Tibial nerve (tissue), 4 donors: ENCODE measurements around the gene AAK1. TPM values are rescaled to one million over a fixed set of nuclear protein-coding genes. Genes with fewer than 3 reads are reported as not detected.

Experiments
- DNase-seq, 2 donors: peaks; one replicate each; pipeline ENCODE4 v3.0.0-alpha.2; 2019; ENCODE audit warnings: low spot score in 2 of 2
- H3K27ac ChIP-seq, 4 donors: fragments of 200-600 bp; sonication (generic) in 3 of 4; one replicate each; pipeline ENCODE4 v1.5.1; 2017 to 2019; ENCODE audit warnings: mild to moderate bottlenecking in 1 of 4
- H3K27me3 ChIP-seq, 2 donors: fragments of 200-600 bp; sonication (generic) in 1 of 2; one replicate each; pipeline versions ENCODE4 v1.5.1 to v1.6.0; 2017 to 2019
- H3K36me3 ChIP-seq, 3 donors: fragments of 200-600 bp; sonication (generic); one replicate each; pipeline ENCODE4 v1.5.1; 2018 to 2019
- H3K4me1 ChIP-seq, 4 donors: fragments of 200-600 bp; sonication (generic) in 3 of 4; one replicate each; pipeline ENCODE4 v1.5.1; 2017 to 2019
- H3K4me3 ChIP-seq, 4 donors: fragments of 200-600 bp; sonication (generic) in 3 of 4; one replicate each; pipeline ENCODE4 v1.5.1; 2017 to 2019; ENCODE audit warnings: mild to moderate bottlenecking in 1 of 4, moderate library complexity in 1 of 4
- H3K9me3 ChIP-seq, 4 donors: fragments of 200-600 bp; sonication (generic) in 3 of 4; one replicate each; pipeline ENCODE4 v1.5.1; 2017 to 2019
- EP300 ChIP-seq, 2 donors: sonication (generic); formaldehyde crosslinking; IDR thresholded peaks; one replicate each; pipeline ENCODE4 v1.6.1; 2017; ENCODE audit warnings: antibody characterized with exemption in 2 of 2, mild to moderate bottlenecking in 1 of 2
- POLR2A ChIP-seq, 2 donors: fragments of 450-650 bp; IDR thresholded peaks; one replicate each; pipeline ENCODE4 v1.6.1; 2017; ENCODE audit warnings: antibody characterized with exemption in 2 of 2, mild to moderate bottlenecking in 2 of 2, moderate library complexity in 2 of 2
- WGBS, 2 donors: methylation state at CpG; one replicate each; pipeline ENCODE4 v1.1.5; 2018; 5-methylcytosine and 5-hydroxymethylcytosine counted together
- total RNA-seq, 4 donors: library from RNA; depleted of rRNA; stranded (reverse); fragments of >200 nt; gene quantifications; one replicate each; pipeline ENCODE4 v1.1.0, GENCODE V29; 2016
- TF ChIP-seq, protein P1 (sequence below), 5 experiments: fragments of 200-600 bp in 3 of 5; fragments of 450-650 bp in 2 of 5; sonication (generic) in 3 of 5; IDR thresholded peaks; one replicate each; pipeline ENCODE4 v1.5.1; 2016 to 2019; ENCODE audit warnings: antibody characterized with exemption in 5 of 5, mild to moderate bottlenecking in 3 of 5, moderate library complexity in 2 of 5

The AAK1 gene
- total RNA-seq, 4 donors from 2014 or later: 29.2 to 70.5 (median 44.5) TPM

DNA sequence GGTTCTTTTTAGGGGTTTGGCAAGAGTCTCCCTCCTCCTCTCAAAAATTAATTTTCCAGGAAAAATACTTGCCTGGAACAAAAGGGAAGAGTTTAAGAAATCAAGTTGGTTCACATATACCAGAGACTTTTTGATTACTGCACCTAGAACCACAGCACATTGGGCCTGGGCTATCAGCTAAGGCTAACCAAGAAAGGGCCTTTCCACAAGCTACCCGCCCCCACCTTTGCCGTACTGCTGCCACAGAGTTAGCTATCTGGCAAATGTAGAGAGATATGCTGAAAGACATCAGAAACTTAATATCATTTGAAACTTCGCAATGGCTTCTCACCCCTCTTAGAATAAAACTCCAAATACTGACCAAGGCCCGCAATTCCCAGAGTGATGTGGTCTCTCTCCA is 76.9 kb downstream of the AAK1 start:
- 95 to 97% methylated on average over 4 of the region's 4 CpGs for WGBS, 2 donors
- Histone ChIP-seq H3K9me3 (no peaks in the 10 kb centered on the region), H3K4me3 (no peak overlapping the region), H3K36me3 (no peaks in the 10 kb centered on the region), H3K27me3 (no peaks in the 10 kb centered on the region), H3K4me1 (peaks cover 0 to 30% (median 2%) of the 10 kb centered on the region in 4 donors), H3K27ac (no peak overlapping the region)
- TF ChIP-seq, protein P1, sequence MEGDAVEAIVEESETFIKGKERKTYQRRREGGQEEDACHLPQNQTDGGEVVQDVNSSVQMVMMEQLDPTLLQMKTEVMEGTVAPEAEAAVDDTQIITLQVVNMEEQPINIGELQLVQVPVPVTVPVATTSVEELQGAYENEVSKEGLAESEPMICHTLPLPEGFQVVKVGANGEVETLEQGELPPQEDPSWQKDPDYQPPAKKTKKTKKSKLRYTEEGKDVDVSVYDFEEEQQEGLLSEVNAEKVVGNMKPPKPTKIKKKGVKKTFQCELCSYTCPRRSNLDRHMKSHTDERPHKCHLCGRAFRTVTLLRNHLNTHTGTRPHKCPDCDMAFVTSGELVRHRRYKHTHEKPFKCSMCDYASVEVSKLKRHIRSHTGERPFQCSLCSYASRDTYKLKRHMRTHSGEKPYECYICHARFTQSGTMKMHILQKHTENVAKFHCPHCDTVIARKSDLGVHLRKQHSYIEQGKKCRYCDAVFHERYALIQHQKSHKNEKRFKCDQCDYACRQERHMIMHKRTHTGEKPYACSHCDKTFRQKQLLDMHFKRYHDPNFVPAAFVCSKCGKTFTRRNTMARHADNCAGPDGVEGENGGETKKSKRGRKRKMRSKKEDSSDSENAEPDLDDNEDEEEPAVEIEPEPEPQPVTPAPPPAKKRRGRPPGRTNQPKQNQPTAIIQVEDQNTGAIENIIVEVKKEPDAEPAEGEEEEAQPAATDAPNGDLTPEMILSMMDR (IDR thresholded peaks at IDR 0.05): no peak
- TF ChIP-seq POLR2A (IDR thresholded peaks at IDR 0.05) (no peak), EP300 (IDR thresholded peaks at IDR 0.05) (no peak)
- no peak for DNase-seq

GRCh38 chr2:69565431-69565839 is 78.1 kb downstream of the AAK1 start:
- Histone ChIP-seq H3K36me3 (no peaks in the 10 kb centered on the region), H3K4me1 (peaks cover 0 to 22% (median 2%) of the 10 kb centered on the region in 4 donors), H3K27me3 (no peaks in the 10 kb centered on the region), H3K27ac (no peak overlapping the region), H3K9me3 (no peaks in the 10 kb centered on the region), H3K4me3 (no peak overlapping the region)
- TF ChIP-seq, protein P1 (IDR thresholded peaks at IDR 0.05): peak; percentile 36 to 74 (median 44)
- TF ChIP-seq POLR2A (IDR thresholded peaks at IDR 0.05): no peak
- WGBS, 2 donors: 50 to 60% methylated on average over 3 of the region's 3 CpGs
- peak in 1 of 2 donors; percentile 37 for DNase-seq

DNA sequence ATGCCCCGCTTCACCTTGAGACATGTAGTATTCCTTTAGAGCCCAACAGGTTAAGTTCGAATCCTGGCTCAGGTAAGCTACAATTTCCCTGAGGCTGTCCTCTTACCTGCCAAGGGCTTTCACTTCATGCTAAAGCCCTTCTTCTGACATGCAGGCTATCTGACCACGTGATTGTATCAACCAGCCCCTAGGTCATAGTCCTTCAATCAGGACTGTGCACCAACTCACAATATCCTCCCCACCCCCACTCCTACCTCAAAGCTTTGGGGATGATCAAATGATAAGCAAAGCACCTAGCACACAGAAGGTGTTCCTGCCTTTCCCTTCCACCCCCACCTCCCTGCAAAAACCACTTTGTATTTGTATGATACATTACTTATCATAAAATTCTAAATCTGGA is 78.9 kb downstream of the AAK1 start:
- H3K27me3 ChIP-seq: no peaks in the 10 kb centered on the region
- H3K4me3 ChIP-seq: no peak overlapping the region
- 97% methylated on average over 3 of the region's 3 CpGs for WGBS, 2 donors
- H3K27ac ChIP-seq: no peak overlapping the region
- no peak for DNase-seq
- H3K36me3 ChIP-seq: no peaks in the 10 kb centered on the region
- TF ChIP-seq, protein P1 (IDR thresholded peaks at IDR 0.05): no peak
- TF ChIP-seq POLR2A (IDR thresholded peaks at IDR 0.05): no peak
- TF ChIP-seq EP300 (IDR thresholded peaks at IDR 0.05): no peak
- peaks cover 0 to 22% (median 2%) of the 10 kb centered on the region in 4 donors for H3K4me1 ChIP-seq
- H3K9me3 ChIP-seq: no peaks in the 10 kb centered on the region

DNA sequence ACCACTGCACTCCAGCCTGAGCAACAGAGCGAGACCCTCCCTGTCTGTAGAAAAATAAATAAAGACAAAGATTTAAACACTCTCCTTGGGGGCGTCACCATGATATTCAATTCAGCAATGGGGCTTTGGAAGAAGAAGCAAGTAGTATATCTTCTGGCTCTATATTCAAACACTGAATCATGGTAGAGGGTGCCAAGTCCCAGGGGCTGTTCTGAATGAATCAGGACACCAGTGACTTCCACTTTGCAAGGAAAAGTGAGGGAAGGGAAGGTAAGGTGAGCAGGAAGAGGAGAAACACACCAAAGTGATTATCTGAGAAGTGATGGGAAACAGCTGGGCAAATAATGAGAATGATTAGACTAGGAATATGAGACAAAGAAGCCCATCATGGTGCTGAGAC is 80.5 kb downstream of the AAK1 start:
- TF ChIP-seq EP300 (IDR thresholded peaks at IDR 0.05): no peak
- TF ChIP-seq POLR2A (IDR thresholded peaks at IDR 0.05): no peak
- TF ChIP-seq, protein P1 (IDR thresholded peaks at IDR 0.05): no peak
- no peak for DNase-seq
- no peaks in the 10 kb centered on the region for H3K27me3 ChIP-seq
- 89 to 92% methylated on average over 2 of the region's 2 CpGs for WGBS, 2 donors
- no peaks in the 10 kb centered on the region for H3K9me3 ChIP-seq
- H3K4me3 ChIP-seq: no peak overlapping the region
- H3K27ac ChIP-seq: no peak overlapping the region
- H3K36me3 ChIP-seq: no peaks in the 10 kb centered on the region
- peaks cover 0 to 25% (median 2%) of the 10 kb centered on the region in 4 donors for H3K4me1 ChIP-seq

DNA sequence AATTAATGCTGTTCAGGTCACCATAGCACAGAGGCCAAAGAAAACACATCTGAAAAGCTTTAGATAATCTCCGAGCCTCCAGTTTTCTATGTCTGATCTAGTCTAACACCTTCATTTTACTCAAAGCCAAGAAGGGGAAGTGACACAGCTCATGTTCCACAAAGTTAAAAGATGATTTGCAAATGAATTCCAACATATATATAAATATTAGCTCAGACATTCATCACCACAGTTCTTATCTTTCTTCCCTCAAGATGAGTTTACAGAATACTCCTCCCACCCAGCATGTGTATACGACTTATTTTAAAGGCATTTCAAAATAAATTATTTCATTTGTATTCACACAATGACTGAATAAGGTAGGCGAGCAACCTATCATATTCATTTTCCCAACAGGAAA is 82.4 kb downstream of the AAK1 start:
- TF ChIP-seq EP300 (IDR thresholded peaks at IDR 0.05) (no peak), POLR2A (IDR thresholded peaks at IDR 0.05) (no peak)
- TF ChIP-seq, protein P1 (IDR thresholded peaks at IDR 0.05): no peak
- no peaks in the 10 kb centered on the region for H3K9me3 ChIP-seq
- 79 to 81% methylated on average over 3 of the region's 3 CpGs for WGBS, 2 donors

More for the DNA sequence above, 82.4 kb downstream of the AAK1 start:
- Histone ChIP-seq H3K27me3 (no peaks in the 10 kb centered on the region), H3K27ac (no peak overlapping the region), H3K36me3 (no peaks in the 10 kb centered on the region), H3K4me3 (no peak overlapping the region), H3K4me1 (peaks cover 0 to 20% (median 2%) of the 10 kb centered on the region in 4 donors)
- DNase-seq: no peak
